Fibroblast of mammary gland (primary cell): Measurements from ENCODE around the gene PIP4K2A.
"Not testable (repeated sequence)": the region's sequence is repeated elsewhere in the genome, so short reads cannot be mapped to it uniquely, and the experiment has no call there.

ENCODE experiments used
- DNase-seq: peaks from one replicate; pipeline ENCODE4 v3.0.0-alpha.2; 2010; ENCODE audit warnings: low read depth
- H3K4me3 ChIP-seq: 2 replicates; pipeline ENCODE4 v1.5.1; 2011; ENCODE audit warnings: low read depth, mild to moderate bottlenecking, low read length, moderate library complexity; ENCODE audit not compliant: control insufficient read depth
- TF ChIP-seq, protein P1 (sequence below): conservative IDR thresholded peaks from 2 replicates; pipeline ENCODE4 v1.5.1; 2011; ENCODE audit warnings: low read depth, low read length, inconsistent platforms; ENCODE audit not compliant: control insufficient read depth, insufficient read depth

The PIP4K2A gene

GRCh38 chr10:22752272-22752889 is 38.0 kb upstream of the PIP4K2A start:
- DNase-seq, result no peak
- H3K4me3 ChIP-seq, result no peak overlapping the region
- TF ChIP-seq, protein P1, sequence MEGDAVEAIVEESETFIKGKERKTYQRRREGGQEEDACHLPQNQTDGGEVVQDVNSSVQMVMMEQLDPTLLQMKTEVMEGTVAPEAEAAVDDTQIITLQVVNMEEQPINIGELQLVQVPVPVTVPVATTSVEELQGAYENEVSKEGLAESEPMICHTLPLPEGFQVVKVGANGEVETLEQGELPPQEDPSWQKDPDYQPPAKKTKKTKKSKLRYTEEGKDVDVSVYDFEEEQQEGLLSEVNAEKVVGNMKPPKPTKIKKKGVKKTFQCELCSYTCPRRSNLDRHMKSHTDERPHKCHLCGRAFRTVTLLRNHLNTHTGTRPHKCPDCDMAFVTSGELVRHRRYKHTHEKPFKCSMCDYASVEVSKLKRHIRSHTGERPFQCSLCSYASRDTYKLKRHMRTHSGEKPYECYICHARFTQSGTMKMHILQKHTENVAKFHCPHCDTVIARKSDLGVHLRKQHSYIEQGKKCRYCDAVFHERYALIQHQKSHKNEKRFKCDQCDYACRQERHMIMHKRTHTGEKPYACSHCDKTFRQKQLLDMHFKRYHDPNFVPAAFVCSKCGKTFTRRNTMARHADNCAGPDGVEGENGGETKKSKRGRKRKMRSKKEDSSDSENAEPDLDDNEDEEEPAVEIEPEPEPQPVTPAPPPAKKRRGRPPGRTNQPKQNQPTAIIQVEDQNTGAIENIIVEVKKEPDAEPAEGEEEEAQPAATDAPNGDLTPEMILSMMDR, result no peak

- no peak for DNase-seq
- TF ChIP-seq, protein P1, result no peak
- no peak overlapping the region for H3K4me3 ChIP-seq
These were observed 35.8 kb upstream of the PIP4K2A start for GRCh38 chr10:22750131-22750530.

- not testable (repeated sequence) for DNase-seq, H3K4me3 ChIP-seq
These were observed 30.5 kb upstream of the PIP4K2A start for GRCh38 chr10:22744858-22745257.

DNA sequence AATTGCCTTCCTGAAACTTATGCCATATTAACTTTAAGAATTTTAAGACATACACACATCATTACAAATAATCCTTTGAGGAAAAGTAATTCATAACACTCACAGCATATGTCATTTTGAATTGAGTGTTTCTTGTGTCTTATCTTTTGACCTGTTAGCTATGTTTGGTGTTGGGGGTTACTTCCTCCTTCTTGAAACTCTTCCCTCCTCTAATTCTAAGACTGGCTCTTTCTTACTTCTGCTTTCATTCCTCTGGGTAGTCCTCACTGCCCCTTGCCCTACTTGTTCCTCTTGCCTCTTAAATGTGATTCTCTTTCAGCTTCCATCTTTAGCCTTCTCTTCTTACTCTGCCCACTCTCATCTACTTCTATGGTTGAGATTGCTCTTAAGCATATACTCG is 28.3 kb upstream of the PIP4K2A start:
- no peak overlapping the region for H3K4me3 ChIP-seq
- no peak for DNase-seq
- TF ChIP-seq, protein P1, result no peak

DNA sequence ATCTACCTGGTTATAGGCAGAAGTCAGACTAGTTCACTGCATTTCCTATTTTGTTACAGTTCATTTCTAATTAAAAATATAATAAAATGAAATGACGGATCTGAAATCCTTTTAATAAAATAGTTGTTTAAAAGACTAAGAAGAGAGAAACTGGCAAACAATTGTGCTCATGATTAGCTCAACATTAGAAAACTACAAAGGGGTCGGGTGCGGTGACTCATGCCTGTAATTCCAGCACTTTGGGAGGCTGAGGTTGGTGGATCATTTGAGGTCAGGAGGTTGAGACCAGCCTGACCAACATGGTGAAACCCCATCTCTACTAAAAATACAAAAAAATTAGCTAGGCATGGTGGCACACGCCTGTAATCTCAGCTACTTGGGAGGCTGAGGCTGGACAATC is 27.3 kb upstream of the PIP4K2A start:
- H3K4me3 ChIP-seq, result not testable (repeated sequence)
- DNase-seq, result peak; percentile 46

DNA sequence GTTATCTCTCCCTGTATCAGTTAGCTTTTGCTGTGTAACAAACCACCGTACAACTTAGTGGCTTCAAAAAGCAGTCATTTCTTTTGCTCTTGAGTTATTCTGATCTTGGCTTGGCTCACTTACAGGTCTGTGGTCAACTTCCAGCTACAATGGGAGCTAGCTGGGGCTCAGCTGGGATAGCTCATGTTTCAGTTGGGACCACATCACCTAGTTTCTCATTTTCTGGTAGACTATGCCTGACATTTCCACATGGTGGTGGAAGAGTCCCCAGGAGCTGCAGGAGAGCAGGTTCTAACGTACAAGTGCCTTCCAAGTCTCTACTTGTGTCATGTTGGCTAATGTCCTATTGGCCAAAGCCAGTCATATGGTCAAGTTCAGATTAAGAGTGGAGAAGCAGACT is 25.8 kb upstream of the PIP4K2A start:
- no peak overlapping the region for H3K4me3 ChIP-seq
- peak; percentile 71 for DNase-seq
- TF ChIP-seq, protein P1, result peak; percentile 14

GRCh38 chr10:22737587-22737986 is 23.2 kb upstream of the PIP4K2A start:
- DNase-seq, result peak; percentile 96
- TF ChIP-seq, protein P1, result no peak
- no peak overlapping the region for H3K4me3 ChIP-seq

- DNase-seq, result peak; percentile 5
- no peak overlapping the region for H3K4me3 ChIP-seq
- TF ChIP-seq, protein P1, result no peak
These were observed 21.8 kb upstream of the PIP4K2A start for GRCh38 chr10:22736134-22736533.
